Activated CD4-positive, alpha-beta T cell treated with anti-CD3 and anti-CD28 coated beads, Interleukin-2, amount 50 U/mL, for 24 hours (primary cell): ENCODE measurements around the gene CD44.

Experiments
- DNase-seq, 2 donors: peaks; one replicate each; pipeline ENCODE4 v3.0.0-alpha.2; 2020; ENCODE audit warnings: low read depth in 1 of 2, low spot score in 1 of 2

CD44 gene

DNA sequence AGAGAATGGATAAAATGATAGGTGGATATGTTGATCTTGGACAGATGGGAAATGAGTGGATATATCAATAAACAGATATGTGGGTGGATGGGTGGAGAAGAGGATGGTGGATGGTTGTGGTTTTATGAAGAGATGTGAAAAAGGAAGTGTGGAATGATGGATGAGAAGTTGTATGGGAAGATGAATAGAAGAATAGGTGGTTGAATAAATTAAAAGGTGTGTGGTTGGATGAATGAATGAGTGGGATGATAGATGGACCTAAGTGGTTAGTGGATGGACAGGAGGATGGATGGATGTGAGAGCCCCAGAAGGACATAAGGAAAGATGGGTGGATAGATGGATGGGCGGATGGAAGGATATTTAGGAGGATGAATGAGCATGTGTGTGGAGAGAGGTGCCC, 913 bp upstream of the CD44 start:
- DNase-seq, result no peak

DNA sequence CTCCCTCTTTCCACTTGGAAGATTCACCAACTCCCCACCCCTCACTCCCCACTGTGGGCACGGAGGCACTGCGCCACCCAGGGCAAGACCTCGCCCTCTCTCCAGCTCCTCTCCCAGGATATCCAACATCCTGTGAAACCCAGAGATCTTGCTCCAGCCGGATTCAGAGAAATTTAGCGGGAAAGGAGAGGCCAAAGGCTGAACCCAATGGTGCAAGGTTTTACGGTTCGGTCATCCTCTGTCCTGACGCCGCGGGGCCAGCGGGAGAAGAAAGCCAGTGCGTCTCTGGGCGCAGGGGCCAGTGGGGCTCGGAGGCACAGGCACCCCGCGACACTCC, 397 bp upstream of the CD44 start:
- no peak for DNase-seq

DNA sequence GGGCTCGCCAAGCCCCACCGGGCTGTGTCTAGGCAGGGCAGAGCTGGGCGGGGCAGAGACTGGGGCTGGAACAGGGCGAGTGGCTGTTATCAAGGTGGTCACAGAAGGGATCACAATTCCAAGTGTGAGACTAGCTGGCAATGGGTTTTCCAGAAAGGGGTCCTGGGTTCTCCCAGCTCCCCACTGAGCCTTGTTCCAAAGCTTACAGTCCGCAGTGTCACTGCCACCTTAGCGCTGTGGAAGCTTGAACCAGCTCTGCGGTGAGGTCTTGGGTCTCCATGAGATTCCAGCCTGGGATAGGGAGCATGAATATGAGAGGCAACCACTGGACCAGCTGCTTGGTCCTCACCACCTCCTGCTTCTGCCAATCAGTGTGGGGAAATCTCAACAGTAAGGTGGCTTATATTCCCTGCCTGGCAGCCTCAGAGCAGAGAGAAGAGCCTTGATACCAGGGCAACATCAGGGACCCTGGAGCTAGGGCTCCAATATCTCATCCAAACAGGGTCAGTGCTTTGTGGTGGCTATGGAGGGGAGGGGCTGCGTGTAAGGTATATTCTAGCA, 831 bp downstream of the CD44 start:
- no peak for DNase-seq

DNA sequence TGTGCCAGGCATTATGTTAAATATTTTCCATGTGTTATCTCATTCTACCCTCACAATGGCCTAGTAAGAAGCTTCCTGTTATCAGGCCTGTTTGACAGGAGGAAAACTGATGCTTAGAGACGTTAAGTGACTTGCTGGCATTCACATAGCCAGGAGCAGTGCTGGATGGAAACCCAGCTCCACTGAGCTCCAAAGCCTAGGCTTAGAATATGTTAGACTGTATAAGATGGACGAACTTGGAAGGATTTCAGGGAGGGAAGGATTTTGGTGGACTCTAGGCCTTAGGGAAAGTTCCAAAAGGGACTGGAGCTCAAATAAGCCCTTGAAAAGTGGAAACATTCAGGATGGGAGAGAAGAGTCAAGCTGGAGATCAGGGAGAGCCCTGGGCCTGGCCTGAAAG, 2.1 kb downstream of the CD44 start:
- DNase-seq, result no peak

DNA sequence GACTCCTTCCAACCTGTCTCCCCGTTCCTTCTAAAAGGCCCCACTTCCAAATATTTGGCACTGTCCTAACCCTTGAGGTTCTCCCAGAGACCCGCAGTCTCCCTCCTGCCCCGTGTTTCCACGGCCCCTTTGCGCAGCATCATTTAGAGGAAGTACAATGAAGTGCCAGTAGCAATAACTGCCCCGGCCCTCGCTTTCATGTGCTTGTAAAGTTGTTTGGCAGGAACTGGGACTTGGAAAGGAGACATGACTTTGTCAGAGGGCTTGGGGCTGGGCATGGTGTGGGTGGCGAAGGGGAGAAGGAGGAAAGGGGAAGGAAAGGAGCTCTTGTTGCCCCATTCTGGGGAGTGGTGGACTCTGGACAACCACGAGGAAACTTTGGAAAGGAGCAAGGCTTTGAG, 2.6 kb downstream of the CD44 start:
- no peak for DNase-seq

DNA sequence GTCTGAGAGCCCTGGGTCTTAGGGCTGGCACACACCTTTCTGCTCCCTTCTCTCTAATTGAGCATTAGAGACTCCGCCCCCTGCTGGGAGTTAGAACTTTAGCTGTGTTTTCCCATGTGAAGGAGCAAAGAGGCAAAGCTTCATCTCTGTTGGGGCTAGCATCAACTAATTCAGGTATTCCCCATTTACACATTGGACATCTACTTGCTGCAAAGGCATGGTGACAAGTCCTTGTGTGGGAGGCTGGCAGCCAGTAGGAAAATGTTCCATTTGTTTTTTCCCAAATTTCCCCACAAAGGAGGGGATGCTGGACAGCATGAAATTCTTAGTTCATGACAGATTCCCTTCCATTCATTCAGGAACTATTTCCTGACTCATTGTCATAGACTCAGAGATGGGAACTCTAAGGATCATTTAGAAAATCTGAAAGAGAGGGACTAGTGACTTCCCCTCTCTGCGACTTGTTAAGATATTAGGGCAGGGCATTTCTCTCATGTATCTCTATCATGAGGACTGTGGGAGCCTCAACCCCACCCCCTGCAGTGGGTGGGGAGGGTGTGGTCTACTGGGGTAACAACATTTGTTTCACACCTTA, 3.6 kb downstream of the CD44 start:
- no peak for DNase-seq

DNA sequence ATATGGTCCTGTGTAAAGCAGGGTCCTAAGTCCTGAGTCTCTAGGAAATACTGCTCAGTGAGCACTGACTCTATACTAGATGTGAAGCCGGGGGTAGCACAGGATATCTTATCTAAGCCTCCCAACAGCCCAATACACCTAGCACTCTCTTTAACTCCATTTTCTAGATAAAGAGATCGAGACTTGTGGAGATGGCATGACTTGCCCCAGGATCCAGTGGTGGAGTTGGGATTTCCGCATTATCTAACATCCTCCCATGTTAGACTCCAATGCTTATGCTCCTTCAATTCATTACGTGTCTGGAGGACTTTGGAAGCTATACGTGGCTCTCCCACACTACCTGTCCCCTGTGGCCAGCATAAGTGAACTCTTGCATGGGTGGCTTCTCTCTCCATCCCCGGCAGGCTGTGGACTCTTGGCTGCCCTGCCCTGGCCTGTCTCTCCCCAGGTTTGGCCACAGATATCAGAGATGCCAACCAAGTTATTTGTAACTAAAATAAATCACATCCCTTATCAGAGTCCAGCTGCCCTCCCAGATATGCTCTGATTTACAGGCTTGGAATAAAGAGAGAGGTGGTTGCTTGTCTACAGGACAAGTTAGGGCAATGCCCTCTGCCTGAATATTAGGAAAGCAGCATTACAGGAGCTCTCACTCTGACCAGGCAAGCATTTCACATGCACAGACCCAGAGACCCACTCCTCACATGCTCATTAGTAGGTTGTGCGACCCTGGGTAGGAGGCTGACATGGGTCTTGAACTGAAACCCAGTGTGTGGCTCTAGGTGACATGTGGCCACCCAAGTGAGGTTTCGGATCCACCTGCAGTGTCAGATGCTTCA, 4.5 kb downstream of the CD44 start:
- no peak for DNase-seq

DNA sequence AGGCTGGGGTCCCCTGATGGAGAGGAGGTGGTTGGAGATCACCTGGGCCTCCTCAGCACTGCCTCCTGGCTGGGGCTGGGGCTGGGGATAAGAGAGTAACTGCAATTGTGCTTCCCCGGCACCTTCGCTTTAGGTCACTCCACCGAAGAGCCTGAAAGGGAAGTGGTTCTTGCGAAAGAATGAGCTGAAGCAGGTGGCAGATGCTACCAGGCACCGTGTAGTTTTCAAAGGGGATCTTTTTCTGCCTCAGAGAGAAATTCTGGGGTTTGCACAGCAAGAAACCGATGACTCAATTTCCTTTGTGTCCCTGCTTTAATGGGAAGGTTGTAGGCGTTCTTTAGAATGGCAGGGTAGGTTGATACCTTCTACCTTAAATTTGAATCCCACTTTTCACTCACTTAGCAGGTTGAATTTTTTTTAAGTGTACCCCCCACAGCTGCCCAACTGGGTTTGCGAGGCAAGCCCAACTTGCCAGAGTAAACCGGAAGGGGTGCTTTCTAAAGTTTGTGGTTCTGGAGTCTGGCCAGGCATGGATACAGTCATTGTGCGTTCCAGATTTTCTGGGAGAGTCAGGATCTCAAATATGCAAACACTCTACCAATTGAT, 5.3 kb downstream of the CD44 start:
- DNase-seq, result peak in 1 of 2 donors; percentile 69

DNA sequence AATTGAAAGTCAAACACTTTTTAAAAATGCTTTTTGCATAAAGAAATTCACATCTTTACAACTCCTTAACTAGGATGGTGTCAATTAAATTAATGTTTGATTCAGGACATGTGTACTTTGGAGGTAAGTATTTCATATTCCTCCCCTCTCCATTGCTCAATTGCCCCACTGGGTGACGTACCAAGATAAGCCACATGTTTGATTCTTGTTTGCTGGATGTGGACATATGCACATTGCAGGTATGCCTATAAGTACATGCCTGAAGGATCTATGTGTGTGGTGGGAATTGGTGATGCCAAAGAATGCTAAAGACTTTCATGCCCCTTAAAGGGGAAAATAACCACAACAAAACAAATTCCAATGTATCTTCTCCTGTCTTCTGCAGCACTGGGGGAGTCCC, 5.8 kb downstream of the CD44 start:
- DNase-seq, result no peak

DNA sequence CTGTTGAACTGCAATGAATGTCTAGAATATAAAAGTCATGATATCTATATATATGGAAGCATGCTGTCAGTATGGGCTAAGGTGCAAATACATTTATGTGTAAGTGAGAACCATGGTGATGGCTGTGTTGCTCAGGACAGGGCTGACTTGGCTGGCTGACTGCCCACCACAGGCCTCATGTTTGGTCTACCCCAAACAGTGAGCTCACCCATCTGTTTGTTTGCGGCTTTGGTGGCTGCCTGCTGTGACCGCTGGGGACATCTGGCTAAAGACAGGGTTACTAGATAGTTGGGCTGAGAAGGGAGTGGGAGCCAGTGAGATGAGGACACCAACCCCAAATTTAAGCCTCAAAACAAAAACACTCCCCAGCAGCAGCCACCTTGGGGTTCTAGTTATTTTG, 6.3 kb downstream of the CD44 start:
- no peak for DNase-seq

DNA sequence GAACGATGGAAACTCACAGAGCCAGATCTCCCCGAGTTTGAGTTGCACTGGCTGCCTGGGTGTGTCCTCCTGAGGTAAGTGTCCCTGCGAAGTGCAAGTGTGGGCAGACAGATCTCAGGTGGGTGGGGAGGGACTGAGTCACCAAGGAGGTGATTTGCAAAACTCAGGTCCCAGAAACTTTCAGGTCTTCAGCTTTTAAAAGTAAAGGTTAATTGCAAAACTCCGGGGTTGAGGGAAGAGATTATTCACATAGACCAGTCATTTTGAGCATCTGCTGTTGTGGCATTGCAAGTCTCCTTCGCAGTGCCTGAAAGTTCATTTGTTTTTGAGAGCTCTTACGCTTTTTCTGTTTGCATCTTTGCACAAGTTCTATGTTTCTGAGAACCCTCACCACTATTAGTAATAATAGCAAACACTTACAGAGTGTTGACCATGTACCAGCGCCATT, 7.1 kb downstream of the CD44 start:
- peak in 1 of 2 donors; percentile 84 for DNase-seq

DNA sequence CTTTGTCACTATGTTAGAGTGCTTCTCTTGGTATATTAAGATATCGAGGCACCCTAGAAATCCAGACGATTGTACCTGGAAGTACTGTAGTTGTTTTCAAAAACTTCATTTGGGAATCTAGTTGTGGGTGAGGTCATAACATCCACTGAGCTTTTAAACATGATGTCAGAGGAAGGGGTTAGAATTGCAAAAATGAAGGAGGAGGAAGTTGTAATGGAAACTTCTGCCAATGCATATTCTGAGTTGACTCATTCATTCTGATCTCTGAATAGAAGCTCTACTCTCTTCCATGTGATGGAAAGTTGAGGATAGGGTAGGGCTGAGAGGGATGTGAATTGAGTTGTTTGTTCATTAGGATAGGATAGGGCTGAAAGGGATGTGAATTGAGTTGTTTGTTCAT, 7.7 kb downstream of the CD44 start:
- DNase-seq, result no peak

DNA sequence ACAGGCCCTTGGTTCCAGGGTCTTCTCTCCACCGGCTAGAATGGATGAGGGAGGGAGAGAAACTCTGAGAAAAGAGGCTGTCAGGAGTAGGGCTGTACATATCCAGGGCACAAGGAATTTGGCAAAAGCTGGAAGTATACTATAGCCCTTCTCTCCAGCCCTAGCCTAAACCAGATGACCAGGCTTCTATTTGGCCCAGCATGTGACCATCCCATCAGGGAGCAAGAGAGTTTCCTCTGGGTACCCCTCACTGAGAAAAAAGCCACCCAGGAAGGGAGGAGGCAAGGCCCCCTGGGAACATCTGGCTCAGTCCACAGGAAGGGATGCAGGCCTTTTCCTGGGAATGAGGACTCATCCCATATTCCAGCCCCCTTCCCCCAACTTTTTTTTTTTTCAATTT, 8.3 kb downstream of the CD44 start:
- DNase-seq, result no peak

DNA sequence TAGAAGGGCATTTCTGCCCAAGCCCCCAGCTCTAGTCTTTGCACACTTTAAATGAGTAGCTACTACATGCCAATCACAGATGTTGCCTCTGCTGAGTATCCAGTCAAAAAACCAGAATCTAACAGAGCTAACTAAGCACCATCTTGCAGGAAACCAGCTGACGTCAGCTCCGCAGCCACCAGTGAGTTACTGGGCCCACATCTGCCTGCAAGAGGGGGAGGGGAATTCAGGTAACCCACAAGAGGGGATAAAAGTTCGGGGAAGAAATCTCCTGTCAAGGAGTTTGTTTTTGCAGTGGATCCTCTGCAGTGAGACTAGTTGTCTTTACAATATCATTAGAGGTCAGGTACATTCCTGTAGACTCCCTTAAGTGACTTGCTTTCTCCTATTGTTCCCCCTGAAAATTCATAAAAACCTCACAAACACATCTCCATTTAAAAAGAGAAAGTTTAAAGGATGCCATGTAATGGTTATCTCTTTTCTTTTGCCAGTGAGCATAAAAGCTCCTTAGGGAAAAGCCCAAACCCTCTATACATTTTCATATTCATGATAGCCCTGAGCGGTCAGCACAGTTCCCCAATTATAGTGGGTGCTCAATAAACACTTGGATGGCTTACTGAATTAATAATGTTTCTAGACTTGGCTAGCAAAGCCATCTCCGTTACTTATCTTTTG, 9.3 kb downstream of the CD44 start:
- DNase-seq, result no peak

DNA sequence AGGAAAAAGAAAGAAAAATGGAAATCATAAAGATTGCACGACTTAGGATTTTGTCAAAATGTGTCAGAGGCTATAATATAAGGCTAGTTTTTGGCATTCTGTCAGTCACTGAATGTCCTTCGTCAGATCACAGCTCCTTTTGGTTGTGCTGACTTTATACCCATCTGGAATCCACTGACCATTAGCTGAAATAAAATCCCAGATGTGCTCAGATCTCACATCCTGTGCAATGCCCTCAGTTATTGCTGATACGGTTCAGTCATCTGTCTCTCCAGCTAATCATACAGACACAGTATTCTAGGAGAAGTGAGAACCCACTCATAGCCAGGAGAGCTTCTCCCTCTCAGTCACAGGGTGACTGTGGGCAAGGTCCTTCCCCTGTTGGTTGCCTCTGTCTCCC, 11.5 kb downstream of the CD44 start:
- DNase-seq, result no peak

DNA sequence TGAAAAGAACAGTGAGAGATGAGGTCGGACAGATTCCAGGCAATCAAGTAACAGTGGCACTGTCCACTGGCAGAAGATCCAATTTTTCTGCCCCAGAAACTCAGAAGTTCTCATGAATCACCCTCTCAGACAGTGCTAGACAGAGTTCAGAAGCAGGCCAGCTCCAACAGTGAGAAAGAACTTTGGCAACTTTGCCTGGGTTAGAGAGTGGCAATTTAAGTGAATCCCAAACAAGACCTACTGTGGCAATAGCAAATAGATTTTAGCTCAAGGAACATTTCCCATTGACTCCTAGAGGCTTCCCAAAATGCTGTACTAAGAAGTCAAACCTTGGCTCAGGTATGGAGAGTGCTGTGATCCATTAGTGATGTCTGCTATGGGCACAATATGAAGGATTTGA, 12.3 kb downstream of the CD44 start:
- no peak for DNase-seq

DNA sequence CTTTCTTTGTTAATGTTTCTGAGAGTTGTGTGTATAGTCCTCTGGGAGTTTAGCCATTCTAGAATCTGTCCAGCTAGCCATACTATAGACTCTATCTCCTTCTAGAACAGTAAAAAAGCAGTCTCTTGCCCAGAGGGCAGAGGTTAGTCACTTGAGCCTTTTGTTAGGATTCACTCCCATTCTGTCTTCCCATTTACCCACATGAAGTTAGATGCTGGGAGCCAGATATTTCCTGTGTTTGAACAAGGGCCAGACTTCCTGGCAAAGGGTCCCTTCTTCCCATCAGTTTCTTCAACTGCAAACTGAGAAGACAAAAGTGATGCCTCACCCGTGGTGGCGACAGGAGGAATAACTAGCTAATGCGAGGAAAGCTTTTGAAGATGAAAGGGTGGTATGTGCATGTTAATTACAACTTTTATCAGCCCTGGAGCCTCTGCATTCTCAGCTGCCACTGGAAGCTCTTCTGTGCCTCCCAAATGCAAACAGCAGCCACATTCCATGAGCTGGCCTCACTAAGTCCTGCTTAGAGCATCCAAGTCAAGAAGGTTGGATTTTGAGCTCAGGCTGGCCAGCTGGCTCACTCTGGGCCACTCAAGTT, 12.8 kb downstream of the CD44 start:
- DNase-seq, result no peak

DNA sequence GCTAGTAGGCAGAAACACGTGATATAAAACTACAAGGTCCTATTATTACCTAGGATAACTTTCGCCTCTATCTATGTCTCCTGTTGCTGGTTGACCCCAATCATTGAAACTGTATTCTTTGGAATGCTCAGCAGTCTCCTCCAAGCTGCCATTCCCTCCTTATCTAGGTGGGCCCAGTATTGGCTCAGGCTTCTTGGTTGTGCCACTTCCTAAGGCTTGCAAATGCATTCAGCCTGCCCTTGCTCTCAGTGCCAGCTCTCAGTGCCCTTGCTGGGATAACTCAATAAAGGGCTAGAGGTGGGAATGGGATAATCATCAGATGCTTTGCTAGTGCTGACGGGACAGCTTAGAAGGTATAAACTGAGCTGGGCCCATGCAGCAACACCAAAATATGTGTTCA, 13.6 kb downstream of the CD44 start:
- no peak for DNase-seq

DNA sequence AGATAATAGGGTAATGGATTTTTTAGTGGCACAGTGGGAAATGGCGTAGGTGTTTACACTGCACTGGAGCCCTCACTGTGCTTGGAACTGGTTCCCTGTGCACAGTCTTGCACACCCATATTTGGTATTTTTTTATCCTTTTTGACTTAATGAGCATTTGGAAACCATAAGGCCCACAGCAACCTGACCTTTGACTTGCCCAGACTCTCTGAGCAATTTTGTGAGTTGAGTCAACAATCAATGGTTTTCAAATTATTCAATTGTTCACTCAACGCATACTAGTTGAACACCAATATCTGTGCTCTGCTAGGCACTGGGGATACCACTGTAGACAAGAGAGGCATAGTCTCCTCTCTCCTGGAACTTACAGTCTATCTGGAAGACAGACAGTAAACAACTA, 14.3 kb downstream of the CD44 start:
- DNase-seq, result no peak

DNA sequence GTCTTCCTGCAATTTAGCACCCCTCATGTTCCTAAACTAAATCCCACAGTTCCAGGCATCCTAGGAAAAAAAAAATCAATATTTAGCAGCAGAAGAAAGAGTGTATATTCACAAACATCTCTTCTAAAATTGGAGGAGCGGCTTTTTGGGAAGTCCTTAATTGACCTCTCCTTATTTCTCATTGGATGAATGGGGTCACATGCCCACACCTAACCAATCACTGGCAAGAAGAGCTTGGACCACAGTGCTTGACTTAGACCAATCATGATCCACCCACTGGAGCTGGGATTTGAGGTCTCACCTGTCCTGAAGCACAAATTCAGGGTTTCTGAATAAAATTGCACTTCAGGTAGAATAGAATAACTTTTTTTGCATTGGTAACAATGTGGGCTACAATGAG, 16.0 kb downstream of the CD44 start:
- DNase-seq, result no peak

DNA sequence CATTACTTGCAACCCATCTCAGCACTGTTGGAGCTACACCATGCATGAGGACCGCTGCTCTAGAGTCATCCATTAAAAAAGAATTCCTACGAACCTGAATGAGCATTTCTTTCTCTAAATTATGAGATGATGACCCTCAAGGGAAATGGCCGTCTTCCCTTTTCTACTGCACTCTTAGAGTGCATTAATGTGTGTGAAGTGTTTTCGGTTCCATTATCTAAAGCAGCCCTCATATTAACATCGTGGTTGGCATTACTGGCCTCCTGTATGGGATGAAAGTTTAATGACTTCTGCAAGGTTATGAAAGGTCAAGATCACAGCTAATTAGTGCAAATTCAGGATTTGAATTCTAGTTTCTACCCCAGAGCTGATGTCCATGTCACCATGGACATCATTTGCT, 16.7 kb downstream of the CD44 start:
- no peak for DNase-seq
